Smooth muscle cell (in vitro differentiated cells): ENCODE results near the gene ZNF207. TPM values are rescaled to one million over a fixed set of nuclear protein-coding genes. Genes with fewer than 3 reads are reported as not detected.
"Not testable (repeated sequence)": the region's sequence is repeated elsewhere in the genome, so short reads cannot be mapped to it uniquely, and the experiment has no call there.

ENCODE experiments used
- DNase-seq: peaks from one replicate; lab custom pipeline; 2025; ENCODE audit not compliant: unreplicated experiment; lab: John Stamatoyannopoulos, UW
- H2AFZ ChIP-seq: fragments of 200-600 bp; sonication (generic); 2 replicates; pipeline ENCODE4 v1.6.0; 2016; ENCODE audit warnings: antibody characterized with exemption, low read depth, mild to moderate bottlenecking
- H3F3A ChIP-seq: fragments of 200-600 bp; sonication (generic); 2 replicates; pipeline ENCODE4 v1.6.0; 2017; ENCODE audit warnings: antibody characterized with exemption, low read depth
- H3K27ac ChIP-seq: fragments of 200-600 bp; sonication (generic); 2 replicates; pipeline ENCODE4 v1.5.1; 2016; ENCODE audit warnings: low read depth, mild to moderate bottlenecking
- H3K27me3 ChIP-seq: fragments of 200-600 bp; sonication (generic); 2 replicates; pipeline ENCODE4 v1.6.1; 2016; ENCODE audit warnings: low read depth, mild to moderate bottlenecking
- H3K36me3 ChIP-seq: fragments of 200-600 bp; sonication (generic); 2 replicates; pipeline ENCODE4 v1.5.1; 2016; ENCODE audit warnings: low read depth
- H3K4me1 ChIP-seq: fragments of 200-600 bp; sonication (generic); 2 replicates; pipeline ENCODE4 v1.5.1; 2016; ENCODE audit warnings: low read depth
- H3K4me2 ChIP-seq: fragments of 200-600 bp; sonication (generic); 2 replicates; pipeline ENCODE4 v1.6.0; 2016; ENCODE audit warnings: mild to moderate bottlenecking
- H3K4me3 ChIP-seq: fragments of 200-600 bp; sonication (generic); 2 replicates; pipeline ENCODE4 v1.5.1; 2016; ENCODE audit warnings: mild to moderate bottlenecking
- H3K79me2 ChIP-seq: fragments of 200-600 bp; sonication (generic); 2 replicates; pipeline ENCODE4 v1.6.0; 2016; ENCODE audit warnings: low read depth, mild to moderate bottlenecking
- H3K9ac ChIP-seq: fragments of 200-600 bp; sonication (generic); 2 replicates; pipeline ENCODE4 v1.6.0; 2016; ENCODE audit warnings: low read depth
- H3K9me3 ChIP-seq: fragments of 200-600 bp; sonication (generic); replicated peaks from 2 replicates; pipeline ENCODE4 v1.5.1; 2016; ENCODE audit warnings: low read depth
- H4K20me1 ChIP-seq: fragments of 200-600 bp; sonication (generic); 2 replicates; pipeline ENCODE4 v1.6.0; 2016; ENCODE audit warnings: low read depth
- WGBS: methylation state at CpG from one replicate; pipeline ENCODE4 v1.1.7; 2016; ENCODE audit warnings: low lambda C conversion rate; 5-methylcytosine and 5-hydroxymethylcytosine counted together
- polyA plus RNA-seq: library from polyadenylated mRNA; unstranded; fragments of >200 nt; fragmentation: Nextera tagmentation; extraction: Ambion mirVana; gene quantifications from 2 replicates; pipeline ENCODE4 v1.2.1, GENCODE V29; 2016
- total RNA-seq: library from RNA; depleted of rRNA; stranded (reverse); fragments of >200 nt; gene quantifications from 2 replicates; pipeline ENCODE4 v1.2.3, GENCODE V29; 2014
- TF ChIP-seq, protein P1 (sequence below): fragments of 200-600 bp; sonication (generic); IDR thresholded peaks from 2 replicates; pipeline ENCODE4 v1.5.1; 2017; ENCODE audit warnings: borderline replicate concordance, mild to moderate bottlenecking, antibody characterized with exemption; ENCODE audit not compliant: insufficient read depth, poor library complexity, severe bottlenecking

ZNF207 gene
- total and polyA plus RNA-seq, 2 experiments from 2014 or later, result 84.3 to 196 TPM

DNA sequence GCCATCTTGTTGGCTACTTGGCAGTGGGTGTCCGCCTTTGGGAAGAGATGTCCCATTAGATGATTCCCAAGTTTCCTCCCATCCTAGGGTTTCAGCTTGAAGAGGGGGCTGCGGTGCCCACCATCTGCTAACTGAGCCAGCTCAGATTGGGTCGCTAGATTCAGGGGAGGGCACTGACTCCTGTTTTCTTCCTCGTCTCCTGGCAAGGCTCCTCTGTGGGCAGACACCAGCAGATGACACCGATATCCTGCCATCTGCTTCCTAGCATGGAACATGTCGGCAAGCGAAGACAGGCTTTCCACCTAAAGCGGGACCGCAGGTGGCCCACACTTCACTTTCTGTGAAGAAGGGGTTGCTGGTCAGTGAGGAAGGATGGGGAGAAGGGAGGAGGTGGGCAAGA, 35.3 kb upstream of the ZNF207 start:
- H3K4me1 ChIP-seq, result no peaks in the 10 kb centered on the region
- H3K9me3 ChIP-seq, result no peaks in the 10 kb centered on the region
- DNase-seq, result no peak
- peaks cover 45% of the 10 kb centered on the region for H3K27me3 ChIP-seq
- no peak overlapping the region for H3K27ac ChIP-seq
- no peak overlapping the region for H3K9ac ChIP-seq
- H3K79me2 ChIP-seq, result no peaks in the 10 kb centered on the region
- no peaks in the 10 kb centered on the region for H4K20me1 ChIP-seq
- no peak overlapping the region for H2AFZ ChIP-seq
- H3K4me2 ChIP-seq, result no peak overlapping the region
- no peaks in the 10 kb centered on the region for H3K36me3 ChIP-seq
- TF ChIP-seq, protein P1, sequence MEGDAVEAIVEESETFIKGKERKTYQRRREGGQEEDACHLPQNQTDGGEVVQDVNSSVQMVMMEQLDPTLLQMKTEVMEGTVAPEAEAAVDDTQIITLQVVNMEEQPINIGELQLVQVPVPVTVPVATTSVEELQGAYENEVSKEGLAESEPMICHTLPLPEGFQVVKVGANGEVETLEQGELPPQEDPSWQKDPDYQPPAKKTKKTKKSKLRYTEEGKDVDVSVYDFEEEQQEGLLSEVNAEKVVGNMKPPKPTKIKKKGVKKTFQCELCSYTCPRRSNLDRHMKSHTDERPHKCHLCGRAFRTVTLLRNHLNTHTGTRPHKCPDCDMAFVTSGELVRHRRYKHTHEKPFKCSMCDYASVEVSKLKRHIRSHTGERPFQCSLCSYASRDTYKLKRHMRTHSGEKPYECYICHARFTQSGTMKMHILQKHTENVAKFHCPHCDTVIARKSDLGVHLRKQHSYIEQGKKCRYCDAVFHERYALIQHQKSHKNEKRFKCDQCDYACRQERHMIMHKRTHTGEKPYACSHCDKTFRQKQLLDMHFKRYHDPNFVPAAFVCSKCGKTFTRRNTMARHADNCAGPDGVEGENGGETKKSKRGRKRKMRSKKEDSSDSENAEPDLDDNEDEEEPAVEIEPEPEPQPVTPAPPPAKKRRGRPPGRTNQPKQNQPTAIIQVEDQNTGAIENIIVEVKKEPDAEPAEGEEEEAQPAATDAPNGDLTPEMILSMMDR, result no peak
- no peaks in the 10 kb centered on the region for H3F3A ChIP-seq
- no peak overlapping the region for H3K4me3 ChIP-seq
- 90% methylated on average over 9 of the region's 9 CpGs for WGBS

DNA sequence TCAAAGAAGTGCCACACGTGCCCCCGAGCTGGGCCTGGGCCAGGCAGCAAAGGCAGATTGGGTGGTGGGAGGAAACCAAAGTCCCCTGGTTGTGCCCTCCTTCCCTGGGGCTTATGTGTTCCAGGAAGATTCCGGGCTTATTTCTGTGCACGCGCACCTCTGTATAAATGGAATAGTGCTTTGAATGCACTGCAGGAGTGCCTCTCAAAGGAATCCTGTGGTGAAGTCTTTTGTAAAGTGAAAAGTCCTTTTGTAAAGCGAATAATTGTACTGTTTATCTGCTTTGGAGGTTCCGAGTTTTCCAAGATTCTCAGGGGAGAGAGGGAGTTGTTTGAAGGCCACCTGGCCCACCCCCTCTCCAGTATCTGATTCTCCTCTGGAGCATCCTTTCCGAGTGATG, 34.8 kb upstream of the ZNF207 start:
- H3K4me1 ChIP-seq, result no peaks in the 10 kb centered on the region
- no peak overlapping the region for H2AFZ ChIP-seq
- no peak overlapping the region for H3K27ac ChIP-seq
- H3K4me3 ChIP-seq, result no peak overlapping the region
- no peak overlapping the region for H3K4me2 ChIP-seq
- no peaks in the 10 kb centered on the region for H3K9me3 ChIP-seq
- WGBS, result 85% methylated on average over 8 of the region's 8 CpGs
- H4K20me1 ChIP-seq, result no peaks in the 10 kb centered on the region
- H3K9ac ChIP-seq, result no peak overlapping the region
- H3K79me2 ChIP-seq, result no peaks in the 10 kb centered on the region
- H3F3A ChIP-seq, result no peaks in the 10 kb centered on the region
- H3K27me3 ChIP-seq, result peaks cover 45% of the 10 kb centered on the region
- H3K36me3 ChIP-seq, result no peaks in the 10 kb centered on the region
- no peak for DNase-seq
- TF ChIP-seq, protein P1, result no peak

DNA sequence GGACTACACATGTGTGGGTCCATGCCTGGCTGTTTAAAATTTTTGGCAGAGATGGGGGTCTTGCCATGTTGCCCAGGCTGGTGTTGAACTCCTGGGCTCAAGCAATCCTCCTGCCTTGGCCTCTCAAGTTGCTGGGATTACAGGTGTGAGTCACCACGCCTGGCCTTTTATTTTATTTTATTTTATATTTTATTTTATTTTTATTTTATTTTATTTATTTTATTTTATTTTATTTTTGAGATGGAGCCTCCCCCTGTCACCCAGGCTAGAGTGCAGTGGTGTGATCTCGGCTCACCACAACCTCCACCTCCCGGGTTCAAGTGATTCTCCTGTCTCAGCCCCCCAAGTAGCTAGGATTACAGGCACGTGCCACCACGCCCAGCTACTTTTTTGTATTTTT, 33.3 kb upstream of the ZNF207 start:
- H3K36me3 ChIP-seq, H3K4me2 ChIP-seq, H3F3A ChIP-seq, DNase-seq, H3K4me1 ChIP-seq, H3K79me2 ChIP-seq, H2AFZ ChIP-seq, H3K4me3 ChIP-seq, H3K27ac ChIP-seq, H3K9me3 ChIP-seq, H3K9ac ChIP-seq, H4K20me1 ChIP-seq: not testable (repeated sequence)
- peaks cover 37% of the 10 kb centered on the region for H3K27me3 ChIP-seq
- 96% methylated on average over 5 of the region's 5 CpGs for WGBS

DNA sequence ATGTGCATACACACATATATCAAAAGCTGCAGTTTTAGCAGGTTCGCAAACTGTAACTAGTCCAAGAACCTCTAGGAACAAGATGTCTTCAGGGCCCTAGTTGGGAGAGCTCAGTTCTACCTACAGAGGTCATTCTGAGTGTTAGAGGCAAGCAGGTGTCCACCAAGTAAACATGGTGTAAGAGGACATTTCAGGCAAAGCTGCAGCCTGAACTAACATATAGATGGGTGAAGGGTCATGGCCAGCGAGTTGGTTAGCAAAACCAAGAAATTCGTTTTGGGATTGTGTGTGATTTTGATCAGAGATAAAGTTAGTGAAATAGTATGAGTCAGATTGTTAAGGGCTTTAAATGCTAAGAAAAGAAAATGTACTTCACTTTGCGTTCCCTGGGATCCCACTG, 32.6 kb upstream of the ZNF207 start:
- Histone ChIP-seq H3K4me3 (no peak overlapping the region), H3K27ac (no peak overlapping the region), H3K9ac (no peak overlapping the region), H3K9me3 (no peaks in the 10 kb centered on the region), H3K4me2 (no peak overlapping the region), H4K20me1 (no peaks in the 10 kb centered on the region), H3K27me3 (peaks cover 31% of the 10 kb centered on the region), H3K79me2 (no peaks in the 10 kb centered on the region), H3K4me1 (no peaks in the 10 kb centered on the region), H3K36me3 (no peaks in the 10 kb centered on the region), H3F3A (no peaks in the 10 kb centered on the region), H2AFZ (no peak overlapping the region)
- no peak for DNase-seq
- WGBS, result 80% methylated on average over 4 of the region's 4 CpGs
- TF ChIP-seq, protein P1, result no peak
